GM19324 (cell line): ENCODE measurements around the gene CCR9.
A peak's percentile ranks its signal among the peaks of the same experiment; 100 is the strongest.

Source experiments
- ATAC-seq: cut with Tn5 transposase; IDR thresholded peaks from one replicate; pipeline ENCODE4 v1.9.1; 2021; ENCODE audit warnings: mild to moderate bottlenecking, moderate library complexity; ENCODE audit not compliant: unreplicated experiment, low FRiP score

CCR9 gene

DNA sequence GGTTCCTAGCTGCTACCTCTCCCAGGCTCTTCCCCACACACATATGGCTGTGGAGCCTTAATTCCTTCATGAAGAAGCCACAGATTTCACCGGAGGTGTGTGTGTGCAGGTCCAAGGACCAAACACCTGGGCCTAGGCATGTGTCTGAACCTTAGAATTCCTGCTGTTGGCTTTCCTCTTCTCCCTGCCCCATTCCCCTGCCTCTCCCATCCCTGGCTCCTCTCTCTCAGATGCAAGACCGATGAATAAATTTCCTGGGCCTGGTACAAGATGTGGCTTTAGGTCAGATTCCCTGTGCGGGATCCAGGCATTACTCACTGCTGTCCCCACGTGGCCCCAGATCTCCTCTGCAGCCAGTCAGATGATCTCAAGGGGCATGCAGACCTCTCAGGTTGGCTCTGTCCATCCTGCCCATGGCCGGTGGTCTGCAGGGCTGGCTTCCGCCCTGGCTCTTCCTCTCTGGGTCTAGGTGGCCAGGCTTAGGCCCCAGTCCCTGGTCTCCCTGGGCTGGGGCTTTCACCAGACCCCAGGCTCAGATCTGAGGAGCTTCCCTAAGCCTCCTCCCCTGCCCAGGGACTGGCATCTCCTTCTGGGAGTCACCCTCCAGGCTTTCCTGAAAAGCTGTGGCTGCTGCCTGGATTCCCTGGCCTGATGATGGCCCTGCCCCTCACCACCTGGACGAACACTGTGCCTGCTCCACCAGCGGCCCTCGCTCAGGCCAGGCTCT is 20.5 kb downstream of the CCR9 start:
- no peak for ATAC-seq

DNA sequence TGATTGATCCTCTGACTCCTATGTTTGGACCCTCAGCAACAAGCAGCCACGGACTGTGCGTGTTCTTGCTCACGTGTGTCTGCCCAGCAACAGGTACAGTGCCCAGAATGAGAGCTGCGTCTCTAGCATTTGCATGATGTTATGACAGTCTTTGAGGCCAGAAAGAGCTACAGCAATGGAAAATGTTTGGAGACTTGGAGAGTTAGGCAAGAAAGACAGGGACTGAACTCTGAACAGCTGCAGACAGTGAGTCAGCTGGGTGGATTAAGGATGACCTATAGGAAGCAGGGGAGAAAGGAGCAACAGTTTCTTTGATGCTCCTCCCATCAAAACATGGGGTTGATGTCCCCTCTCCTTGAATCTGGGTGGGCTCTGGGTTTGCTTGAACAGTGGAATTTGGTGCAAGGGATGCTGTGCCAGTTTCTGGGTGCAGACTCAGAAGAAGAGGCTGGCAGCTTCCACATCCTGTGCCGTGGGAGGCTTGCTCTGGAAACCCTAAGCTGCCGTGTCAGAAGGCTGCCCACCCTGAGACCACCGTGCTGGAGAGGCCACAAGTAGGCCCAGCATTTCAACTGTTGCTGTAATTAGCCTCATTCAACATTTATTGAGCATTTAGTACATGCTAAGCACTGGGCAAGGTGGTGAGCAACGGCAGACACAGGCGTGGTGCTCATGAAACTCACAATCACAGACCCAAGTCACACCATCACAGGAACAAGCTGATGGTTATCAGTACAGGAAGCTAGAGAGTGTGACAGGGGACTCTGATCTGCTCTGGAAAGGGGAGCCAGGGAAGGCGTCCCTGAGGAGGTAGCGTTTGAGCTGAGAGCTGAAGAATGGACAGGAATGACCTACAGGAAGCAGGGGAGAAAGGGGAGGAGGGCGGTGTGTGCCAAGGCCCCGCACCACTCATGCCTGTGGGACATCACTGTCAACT is 21.7 kb downstream of the CCR9 start:
- no peak for ATAC-seq

DNA sequence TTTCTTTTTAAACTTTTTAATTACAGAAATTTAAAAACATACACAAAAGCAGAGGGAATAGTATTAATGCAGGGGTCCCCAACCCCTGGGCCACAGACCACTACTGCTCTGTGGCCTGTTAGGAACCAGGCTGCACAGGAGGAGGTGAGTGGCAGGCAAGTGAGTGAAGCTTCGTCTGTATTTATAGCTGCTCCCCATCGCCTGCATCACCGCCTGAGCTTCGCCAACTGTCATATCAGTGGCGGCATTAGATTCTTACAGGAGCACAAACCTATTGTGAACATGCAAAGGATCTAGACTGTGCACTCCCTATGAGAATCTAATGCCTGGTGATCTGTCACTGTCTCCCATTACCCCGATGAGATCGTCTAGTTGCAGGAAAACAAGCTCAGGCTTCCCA is 22.4 kb downstream of the CCR9 start:
- no peak for ATAC-seq

GRCh38 chr3:45909542-45909941 is 23.2 kb downstream of the CCR9 start:
- ATAC-seq, result no peak

DNA sequence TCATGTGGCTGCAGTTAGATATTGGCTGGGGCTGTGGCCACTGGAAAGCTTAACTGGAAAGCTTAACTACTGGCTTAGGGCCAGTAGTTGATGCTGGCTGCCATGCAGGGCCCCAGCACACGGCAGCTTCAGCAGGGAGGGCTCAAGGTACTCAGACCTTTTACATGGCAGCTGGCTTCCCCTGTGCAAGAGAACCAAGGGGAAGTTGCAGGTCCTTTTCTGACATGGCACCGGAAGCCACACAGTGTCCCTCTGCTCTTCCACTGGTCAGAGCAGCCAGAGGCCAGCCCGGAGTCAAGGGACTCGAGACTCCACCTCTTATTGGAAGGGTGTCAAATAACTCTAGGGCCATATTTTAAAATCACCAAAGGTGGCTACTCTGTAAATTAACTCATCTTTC is 24.5 kb downstream of the CCR9 start:
- ATAC-seq, result no peak

DNA sequence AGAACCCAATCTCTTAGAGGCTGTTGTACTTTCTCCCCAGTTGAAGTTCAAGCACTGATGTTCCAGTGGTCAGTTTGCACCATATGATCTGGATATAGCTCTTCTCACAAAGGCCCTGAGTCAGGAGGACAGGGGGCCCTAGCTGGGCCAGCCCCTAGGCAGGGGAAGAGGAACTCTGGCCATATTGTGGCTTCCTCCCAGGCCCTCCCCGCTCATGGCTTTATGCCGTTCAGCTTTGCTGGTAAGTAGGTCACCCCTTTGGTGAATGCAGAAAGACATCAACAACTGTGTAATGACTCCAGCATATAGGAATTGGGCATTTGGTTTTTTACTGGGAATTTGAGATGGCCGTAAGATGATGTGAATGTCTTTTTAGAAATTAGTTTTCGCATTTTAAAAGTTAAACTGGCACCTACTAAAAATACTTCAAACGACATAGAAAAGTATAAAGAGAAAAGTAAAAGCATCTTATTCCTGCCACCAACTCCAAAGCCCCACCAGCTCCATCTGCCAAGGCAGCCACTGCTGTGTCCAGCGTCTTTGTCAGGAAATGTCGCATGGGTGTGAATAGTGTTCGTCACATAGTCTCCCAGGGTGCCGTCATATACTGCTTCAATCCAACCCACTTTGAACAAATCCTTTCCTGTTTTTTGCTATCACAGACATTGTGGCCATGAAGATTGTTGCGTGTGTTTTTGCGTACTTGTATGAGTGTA is 25.3 kb downstream of the CCR9 start:
- ATAC-seq, result no peak

DNA sequence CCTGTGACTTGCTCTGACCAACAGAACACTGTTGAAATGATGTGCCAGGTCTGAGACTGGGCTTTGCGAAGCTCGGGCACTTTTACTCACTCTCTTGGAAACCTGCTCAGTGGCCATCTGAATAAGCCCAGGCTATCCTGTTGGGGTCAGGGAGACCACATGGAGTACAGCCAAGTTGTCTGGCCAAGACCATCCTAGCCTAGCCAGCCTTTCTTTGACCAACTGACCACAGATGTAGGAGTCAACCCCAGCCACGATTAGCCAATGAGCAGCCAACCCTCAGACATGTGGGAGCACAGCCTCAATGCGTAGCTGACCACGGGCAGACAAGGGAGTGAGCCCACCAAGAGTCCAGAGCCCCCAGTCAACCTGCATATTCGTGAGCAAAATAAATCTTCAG is 26.1 kb downstream of the CCR9 start:
- no peak for ATAC-seq

GRCh38 chr3:45914362-45915058 is 28.2 kb downstream of the CCR9 start:
- no peak for ATAC-seq

GRCh38 chr3:45915059-45915439 is 28.7 kb downstream of the CCR9 start:
- ATAC-seq, result no peak

GRCh38 chr3:45915518-45916231 is 29.3 kb downstream of the CCR9 start:
- peak; percentile 82 for ATAC-seq

DNA sequence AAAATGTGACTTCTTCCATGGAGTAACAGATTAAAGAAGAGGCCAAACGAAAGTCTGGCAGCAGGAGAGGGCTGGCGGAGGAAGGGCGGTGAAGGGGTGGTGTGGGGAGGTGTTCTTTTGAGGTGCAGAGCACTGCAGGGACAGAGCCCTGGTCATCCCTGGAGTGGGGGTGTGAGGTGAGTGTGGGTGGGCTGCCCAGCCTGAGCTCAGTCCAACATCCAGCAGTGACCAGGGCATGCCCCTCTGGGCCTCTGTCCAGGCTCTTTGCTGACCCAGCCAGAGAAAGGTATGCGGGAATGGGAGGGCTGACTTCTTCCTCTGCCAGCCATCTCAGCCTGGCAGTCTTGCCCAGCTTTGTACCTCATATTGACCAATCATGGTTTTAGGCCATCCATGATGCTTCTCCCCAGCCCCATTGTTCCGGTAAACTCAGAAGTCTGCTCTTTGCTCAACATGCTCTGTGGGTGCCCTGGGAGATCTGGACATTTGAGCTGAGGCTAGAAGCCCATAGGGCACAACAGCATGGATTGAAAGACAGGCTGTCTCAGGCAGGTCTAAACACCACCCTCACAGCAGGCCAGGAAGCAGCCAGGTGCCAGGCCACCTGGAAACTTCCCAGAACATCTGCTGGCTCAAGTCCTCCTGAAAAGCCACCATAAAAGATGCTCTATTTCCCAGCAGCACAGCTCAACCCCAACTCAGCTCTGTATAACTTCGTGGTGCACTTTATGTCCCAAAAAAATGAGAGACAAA is 31.0 kb downstream of the CCR9 start:
- ATAC-seq, result no peak

DNA sequence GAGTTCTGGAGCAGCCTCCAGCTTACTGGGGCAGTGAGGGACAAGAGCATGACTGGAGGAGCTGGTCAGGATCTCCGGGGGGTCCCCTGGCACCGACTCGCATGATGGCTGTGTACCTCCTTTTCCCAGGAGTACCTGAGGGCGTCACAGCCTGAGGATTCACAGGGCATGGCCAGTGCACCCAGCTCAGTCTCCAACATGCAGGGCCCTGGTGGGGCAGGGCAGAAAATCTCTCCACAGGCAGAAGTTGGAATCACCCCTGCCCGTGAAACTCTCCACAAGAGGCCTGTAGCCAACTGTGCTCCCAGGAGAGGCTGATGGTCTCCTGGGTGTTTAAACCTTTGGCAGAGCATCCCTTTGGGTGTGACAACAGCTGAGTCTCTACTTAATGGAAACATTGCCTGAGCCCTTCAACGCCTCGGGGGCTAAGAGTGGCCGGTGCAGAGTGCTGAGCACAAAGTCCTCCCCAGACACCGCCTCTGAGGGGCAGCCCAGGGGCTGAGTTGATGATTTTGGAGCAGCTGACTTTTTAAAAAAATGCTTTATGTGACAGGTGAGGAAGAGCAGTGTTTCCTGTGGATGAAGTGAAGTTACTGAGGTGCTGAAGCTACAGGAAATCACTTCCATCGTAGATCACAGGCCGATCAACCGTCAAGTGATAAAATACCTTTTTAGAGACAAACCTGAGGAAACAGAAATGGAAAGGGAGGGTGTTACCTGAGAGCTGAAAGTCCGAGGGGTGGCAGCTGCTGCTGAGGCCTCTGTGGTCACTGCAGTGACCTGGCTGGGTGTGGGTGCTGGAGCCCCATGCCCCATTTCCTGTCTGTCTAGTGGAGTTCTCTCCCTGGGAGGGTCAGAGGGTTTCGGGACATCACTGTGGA is 35.1 kb downstream of the CCR9 start:
- ATAC-seq, result no peak

DNA sequence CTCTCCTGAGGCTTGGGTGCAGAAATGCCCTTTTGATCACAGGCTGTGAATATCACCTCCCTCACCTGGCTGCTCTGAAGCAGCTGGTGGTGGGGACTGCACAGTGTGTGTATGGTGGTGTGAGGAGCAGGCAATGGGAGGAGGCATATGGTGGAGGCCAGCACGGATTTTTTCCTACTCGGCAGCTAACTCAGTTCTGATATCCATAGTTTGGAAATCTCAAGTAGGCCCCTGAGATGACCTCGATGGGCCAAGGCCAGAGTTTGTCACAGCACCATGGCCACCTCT is 35.6 kb downstream of the CCR9 start:
- no peak for ATAC-seq

DNA sequence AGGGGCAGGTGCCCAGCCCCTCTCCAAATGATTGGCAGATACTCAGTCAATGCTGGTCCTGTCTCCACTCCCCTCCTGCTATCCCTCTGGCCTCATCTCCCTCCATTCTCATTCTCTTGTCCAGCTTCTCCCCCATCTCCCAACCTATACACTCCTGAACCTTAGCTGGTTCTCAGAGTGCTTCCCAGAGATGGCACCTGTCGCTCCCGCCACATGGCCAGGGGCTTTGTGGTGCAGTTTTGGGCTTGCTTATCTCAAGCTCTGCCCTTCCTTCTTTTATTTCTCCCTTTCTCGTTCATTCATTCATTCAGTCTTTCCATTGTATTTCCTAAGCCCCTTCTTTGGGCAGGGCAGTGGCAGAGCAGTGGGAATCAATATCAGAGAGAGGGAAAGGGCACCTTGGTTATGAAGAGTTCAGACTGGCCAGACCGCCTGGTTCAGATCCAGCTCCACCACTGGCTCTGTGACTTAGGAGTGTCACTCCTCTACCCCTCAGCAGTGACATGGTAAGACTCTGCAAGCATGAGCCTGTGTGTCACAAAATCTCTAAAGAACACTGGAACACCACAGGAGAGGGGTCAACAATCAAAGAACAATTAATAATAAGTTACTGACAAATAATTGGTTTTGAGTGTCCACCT is 36.7 kb downstream of the CCR9 start:
- ATAC-seq, result no peak

DNA sequence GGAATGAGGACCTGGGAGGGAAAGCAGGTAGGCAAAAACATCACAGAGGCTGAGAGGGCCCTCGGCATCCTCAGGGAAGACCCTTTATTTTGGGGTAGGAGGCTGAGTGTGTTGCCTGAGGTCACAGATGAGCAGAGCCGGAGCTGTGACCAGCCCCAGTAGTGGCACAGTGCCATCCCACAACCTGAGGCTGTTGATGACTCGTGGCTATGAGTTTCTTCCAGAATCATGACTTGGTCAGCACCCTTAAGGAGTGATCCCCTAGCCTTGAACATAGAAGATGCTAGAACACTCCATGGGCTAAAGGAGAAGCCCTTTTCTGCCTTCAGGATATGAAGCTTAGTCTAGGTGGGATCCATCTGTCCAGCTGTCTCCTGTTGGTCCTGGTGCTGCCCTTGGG is 37.4 kb downstream of the CCR9 start:
- ATAC-seq, result no peak

GRCh38 chr3:45927881-45928280 is 41.5 kb downstream of the CCR9 start:
- ATAC-seq, result no peak

- ATAC-seq, result no peak
These were observed 42.8 kb downstream of the CCR9 start for GRCh38 chr3:45929042-45929679.

GRCh38 chr3:45931496-45931895 is 45.2 kb downstream of the CCR9 start:
- no peak for ATAC-seq
